Left ventricle myocardium superior (tissue), 1 donor: ENCODE measurements around the gene EDA. TPM values are rescaled to one million over a fixed set of nuclear protein-coding genes. Genes with fewer than 3 reads are reported as not detected.
"Not testable (repeated sequence)": the region's sequence is repeated elsewhere in the genome, so short reads cannot be mapped to it uniquely, and the experiment has no call there.

Experiments
- ATAC-seq: fragments of 200-7000 bp; cut with Tn5 transposase; one replicate; pipeline ENCODE4 v1.9.1; 2020; ENCODE audit warnings: mild to moderate bottlenecking, moderate library complexity
- DNase-seq: peaks from one replicate; pipeline ENCODE4 v3.0.0-alpha.2; 2020
- intact Hi-C: fragments of 100-400 bp; cut with micrococcal nuclease; formaldehyde crosslinking; loops from one replicate; pipeline ENCODE4 v1.11.0; 2022
- total RNA-seq: library from RNA; stranded (reverse); fragmentation: NEBNext Ultra II Directional; extraction: Animal tissue kit (Norgen Biotek cat#: 25700); gene quantifications from one replicate; pipeline ENCODE4 v1.2.1, GENCODE V29; 2021
- donor health status: DM: no; HTN: yes; CAD: no; lungs with severe emphysema.

EDA gene
- total RNA-seq, 1 donor from 2014 or later = 12.8 TPM

DNA sequence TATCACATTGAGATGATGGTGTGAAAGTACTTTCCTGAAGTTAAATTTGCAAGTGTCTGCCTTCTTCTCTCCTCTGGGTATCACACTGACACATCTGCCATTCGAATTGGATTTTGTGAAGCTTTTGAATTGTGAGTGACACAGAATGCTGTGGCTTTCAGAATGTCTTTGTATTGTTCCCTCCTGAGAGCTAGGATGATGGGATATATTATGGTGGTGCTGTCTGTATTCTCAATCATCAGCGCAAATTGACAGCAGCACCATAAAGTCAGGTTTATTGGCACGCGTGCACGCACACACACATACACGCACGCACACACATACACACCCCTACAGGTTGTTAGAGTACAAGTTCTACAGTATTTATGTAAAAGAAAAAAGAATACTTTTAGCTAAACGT lies 290.5 kb downstream of the EDA start:
- intact Hi-C loops = no loop called here
- DNase-seq (no peak), ATAC-seq (no peak)

DNA sequence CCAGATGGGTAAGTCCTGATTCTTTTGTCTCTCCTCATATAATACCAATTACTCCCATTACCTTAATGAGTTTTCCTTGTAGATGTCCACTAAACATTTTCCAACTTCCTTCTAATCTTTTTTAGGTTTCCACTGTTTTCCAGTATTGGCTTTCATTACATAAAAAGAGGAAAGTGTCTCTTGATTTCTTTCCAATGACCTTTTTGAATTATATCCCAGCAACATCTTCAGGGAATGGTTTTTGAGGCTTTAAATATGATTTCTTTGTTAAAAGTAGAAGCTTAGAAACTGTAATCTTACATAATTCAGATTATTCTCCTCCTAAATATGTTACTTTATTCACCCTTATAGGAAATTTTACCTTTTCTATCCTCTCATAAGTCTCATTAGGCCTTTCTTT lies 298.9 kb downstream of the EDA start:
- DNase-seq (no peak), ATAC-seq (no peak)
- intact Hi-C loops = no loop called here

- ATAC-seq (no peak), DNase-seq (no peak)
- intact Hi-C loops = no loop called here
These were observed 303.8 kb downstream of the EDA start for GRCh38 chrX:69919749-69920148.

DNA sequence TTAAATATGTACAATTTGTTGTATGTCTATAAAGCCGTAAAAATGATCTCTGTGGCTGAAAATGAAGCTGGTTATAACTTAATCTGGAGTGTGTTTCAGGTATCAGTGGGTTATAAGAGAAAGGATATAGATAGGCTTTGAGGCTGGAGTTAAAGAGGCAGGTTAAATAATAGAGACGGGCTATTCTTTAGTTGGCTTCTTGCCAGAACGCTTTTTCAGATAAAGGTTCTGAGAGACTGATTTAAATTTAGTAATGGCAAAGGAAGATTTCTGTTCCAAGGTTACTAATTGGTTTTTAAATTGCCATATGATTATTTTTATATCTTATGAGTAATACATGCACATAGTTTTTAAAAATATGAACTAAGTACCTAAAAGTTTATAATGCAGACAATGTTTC lies 316.4 kb downstream of the EDA start:
- DNase-seq (no peak), ATAC-seq (no peak)
- intact Hi-C loops = no loop called here

GRCh38 chrX:69948276-69948797 lies 332.4 kb downstream of the EDA start:
- no peak for ATAC-seq
- no peak for DNase-seq
- intact Hi-C loops = no loop called here

GRCh38 chrX:69951753-69952152 lies 335.8 kb downstream of the EDA start:
- DNase-seq = no peak
- ATAC-seq = no peak
- intact Hi-C loops = no loop called here

DNA sequence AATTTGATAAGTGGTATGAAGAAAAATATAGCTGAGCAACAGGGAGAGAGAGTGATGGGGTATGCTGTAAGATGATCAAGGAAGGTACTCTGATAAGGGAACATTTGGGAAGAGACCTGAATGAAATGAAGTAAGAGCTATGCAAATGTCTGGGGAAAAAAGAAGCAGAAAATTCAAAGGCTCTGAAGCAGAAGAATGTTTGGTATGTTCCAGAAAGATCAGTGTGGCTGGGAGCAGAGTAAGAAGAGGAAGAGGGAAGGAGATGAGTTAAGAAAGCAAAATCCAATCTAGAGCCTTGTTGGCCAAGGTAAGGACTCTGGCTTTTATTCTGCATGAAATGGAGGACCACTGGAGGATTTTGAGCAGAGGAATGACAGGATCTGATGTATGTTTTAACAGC lies 343.8 kb downstream of the EDA start:
- DNase-seq (no peak), ATAC-seq (no peak)
- intact Hi-C loops = no loop called here

DNA sequence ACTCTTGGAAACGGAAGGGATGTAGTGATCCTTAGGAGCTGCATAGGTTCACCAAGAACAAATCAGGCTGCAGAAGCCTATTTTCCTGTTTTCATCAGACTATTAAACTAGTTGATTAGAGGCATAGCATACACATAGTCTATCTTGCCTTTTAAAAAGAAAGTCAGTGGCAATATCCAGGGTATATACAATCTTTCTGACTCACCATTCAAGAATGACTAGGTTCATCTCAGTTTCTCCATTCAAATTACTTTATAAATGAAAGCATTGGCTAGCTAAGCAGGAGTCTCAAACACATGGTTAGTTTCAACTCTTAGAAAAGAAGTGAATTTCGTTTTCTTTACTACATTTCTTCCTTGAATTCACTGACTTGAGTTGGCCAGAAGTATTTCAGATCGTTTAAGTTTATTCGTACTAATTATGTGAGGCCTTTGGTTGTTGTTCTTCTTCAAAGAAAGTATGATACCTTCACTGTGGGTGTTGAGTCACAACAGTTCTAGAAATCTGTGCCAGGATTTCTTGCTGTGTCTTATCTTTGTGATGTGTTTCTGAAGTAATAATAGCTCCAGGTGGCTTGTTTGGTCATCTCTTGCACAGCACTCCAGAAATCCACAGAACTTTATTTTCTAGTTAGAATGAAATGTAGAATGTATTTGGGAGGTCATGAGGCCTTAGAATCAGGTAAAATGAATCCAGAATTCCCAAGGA lies 345.6 kb downstream of the EDA start:
- no peak for DNase-seq
- intact Hi-C loops = no loop called here
- ATAC-seq = no peak

DNA sequence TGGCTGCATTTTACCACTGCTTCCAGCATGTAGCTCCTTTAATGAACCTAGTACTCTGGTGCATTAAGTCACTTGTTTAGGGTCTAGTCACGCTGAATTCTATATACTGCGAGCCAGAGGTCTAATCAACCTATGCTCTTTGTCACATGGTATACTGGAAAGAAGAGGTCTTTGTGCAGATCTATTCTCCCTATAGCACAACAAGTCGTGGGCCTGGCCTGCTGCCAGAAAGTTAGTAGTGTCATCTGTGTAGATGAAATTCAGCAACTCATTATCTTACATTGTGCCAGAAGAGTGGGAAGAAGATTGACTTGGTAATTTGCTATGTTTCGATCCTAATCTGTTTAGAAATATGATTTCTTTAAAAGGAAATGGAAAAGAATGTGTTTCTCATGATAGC lies 353.0 kb downstream of the EDA start:
- peak; percentile 35 for DNase-seq
- ATAC-seq = no peak
- intact Hi-C loops = no loop called here

DNA sequence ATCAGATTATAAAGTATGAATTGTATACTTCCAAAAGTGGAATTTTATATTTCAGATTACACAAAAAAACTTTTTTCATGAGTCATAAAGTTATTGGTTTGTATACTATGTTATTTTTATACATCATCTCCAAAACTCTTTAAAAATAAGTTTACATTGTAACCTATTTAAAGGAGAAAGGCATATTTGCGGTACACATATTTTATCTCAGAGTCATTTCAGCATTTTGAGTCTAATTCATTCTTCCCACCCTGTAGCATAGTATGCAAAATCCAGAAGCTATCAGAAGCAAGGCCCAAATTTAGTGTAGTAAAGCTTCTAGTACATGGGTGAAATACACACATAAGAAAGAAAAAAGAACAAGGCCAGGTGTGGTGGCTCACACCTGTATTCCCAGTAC lies 353.5 kb downstream of the EDA start:
- ATAC-seq (no peak), DNase-seq (no peak)
- intact Hi-C loops = no loop called here

- ATAC-seq (peak; percentile 59), DNase-seq (no peak)
- intact Hi-C loops = no loop called here
These were observed 371.8 kb downstream of the EDA start for GRCh38 chrX:69987691-69988090.

DNA sequence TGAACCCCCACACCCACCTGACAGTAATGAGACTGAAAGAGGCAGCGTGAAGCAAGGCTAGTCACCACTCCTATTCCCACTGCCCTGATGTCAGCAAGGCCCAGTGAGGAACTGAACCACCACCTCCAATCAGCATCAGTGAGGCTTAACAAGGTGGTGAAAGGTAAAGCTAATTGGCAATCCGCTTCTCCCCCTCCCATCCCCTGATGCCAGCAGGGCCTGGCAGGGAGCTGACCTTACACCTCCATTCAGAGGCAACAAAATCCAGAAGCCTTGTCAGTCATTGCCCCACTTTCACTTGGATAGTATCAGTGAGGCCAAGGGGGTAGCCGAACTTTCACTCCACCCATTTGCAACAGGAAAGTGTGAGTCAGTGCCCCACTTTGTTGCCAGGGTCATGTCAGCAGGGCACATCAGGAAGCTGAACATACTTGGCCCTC lies 373.1 kb downstream of the EDA start:
- ATAC-seq = peak; percentile 95
- intact Hi-C loops = no loop called here
- peak; percentile 51 for DNase-seq

DNA sequence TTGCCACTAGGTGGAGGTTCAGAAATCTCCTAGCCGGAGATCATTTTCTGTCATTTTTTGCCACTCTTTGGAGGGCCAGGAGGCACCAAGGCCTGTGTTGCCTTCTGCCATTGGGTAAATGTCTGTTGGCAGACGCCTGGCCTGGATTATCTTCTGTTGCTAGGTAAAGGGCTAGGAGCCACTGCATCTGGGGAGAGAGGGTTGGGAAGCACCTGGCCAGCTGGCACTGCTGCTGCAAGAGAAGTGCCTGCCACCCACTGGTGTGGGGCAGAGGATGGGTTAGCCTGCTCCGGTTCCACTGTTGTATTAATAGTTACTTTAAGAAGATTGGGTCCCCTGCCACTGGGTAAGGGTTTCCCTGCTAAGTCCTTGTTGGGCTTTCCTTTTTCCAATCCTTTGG lies 375.8 kb downstream of the EDA start:
- intact Hi-C loops = no loop called here
- ATAC-seq (peak; percentile 57), DNase-seq (peak; percentile 42)

GRCh38 chrX:69993494-69993893 lies 377.6 kb downstream of the EDA start:
- DNase-seq (no peak), ATAC-seq (no peak)
- intact Hi-C loops = no loop called here

DNA sequence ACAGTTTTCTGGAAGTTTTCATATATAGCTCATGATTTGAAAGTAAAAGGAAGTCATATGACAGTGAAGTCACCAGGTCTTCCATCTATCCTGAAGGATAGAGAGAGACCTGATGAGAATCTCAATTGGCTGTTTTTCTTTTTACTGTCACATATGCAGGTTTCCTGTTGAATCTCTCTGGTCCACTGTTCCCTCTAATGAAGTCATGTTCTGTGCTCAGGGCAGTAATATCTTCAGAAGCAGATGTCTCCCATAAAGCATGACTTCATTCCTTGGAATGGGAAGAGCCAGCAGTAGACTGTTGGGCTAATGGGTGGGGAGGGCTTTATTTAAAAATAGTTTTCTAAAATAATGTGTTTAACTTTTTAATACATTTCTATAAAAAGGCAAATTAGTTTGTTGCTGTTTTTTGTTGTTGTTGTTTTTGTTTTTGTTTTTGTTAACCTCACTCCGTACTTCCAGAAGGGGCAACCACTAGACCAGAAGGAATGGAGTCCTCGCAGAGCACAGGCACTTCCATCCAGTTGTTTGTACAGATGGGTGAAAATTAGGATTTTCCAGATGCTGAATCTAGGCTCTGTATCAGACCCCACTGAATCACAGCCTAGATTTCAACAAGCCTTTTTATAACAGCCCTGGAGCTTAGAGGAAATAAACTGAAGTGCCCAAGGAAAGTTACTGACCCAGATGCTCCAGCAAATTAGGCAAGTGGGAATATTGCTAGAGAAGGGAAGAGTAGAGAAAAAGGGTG lies 379.6 kb downstream of the EDA start:
- intact Hi-C loops = no loop called here
- DNase-seq = no peak
- ATAC-seq = peak; percentile 75

- DNase-seq = no peak
- intact Hi-C loops = no loop called here
- peak; percentile 11 for ATAC-seq
These were observed 380.2 kb downstream of the EDA start for GRCh38 chrX:69996113-69996468.

DNA sequence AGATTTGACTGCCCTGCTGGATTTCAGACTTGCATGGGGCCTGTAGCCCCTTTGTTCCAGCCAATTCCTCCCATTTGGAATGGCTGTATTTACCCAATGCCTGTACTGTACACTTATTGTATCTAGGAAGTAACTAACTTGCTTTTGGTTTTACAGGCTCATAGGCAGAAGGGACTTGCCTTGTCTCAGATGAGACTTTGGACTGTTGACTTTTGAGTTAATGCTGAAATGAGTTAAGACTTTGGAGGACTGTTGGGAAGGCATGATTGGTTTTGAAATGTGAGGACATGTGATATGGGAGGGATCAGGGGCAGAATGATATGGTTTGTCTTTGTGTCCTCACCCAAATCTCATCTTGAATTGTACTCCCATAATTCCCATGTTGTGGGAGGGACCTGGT lies 382.4 kb downstream of the EDA start:
- DNase-seq, intact Hi-C loops: not testable (repeated sequence)

GRCh38 chrX:70001269-70001668 lies 385.4 kb downstream of the EDA start:
- DNase-seq (peak; percentile 75), ATAC-seq (peak; percentile 89)
- intact Hi-C loops = no loop called here

More for the DNA sequence above, 382.4 kb downstream of the EDA start:
- not testable (repeated sequence) for ATAC-seq

DNA sequence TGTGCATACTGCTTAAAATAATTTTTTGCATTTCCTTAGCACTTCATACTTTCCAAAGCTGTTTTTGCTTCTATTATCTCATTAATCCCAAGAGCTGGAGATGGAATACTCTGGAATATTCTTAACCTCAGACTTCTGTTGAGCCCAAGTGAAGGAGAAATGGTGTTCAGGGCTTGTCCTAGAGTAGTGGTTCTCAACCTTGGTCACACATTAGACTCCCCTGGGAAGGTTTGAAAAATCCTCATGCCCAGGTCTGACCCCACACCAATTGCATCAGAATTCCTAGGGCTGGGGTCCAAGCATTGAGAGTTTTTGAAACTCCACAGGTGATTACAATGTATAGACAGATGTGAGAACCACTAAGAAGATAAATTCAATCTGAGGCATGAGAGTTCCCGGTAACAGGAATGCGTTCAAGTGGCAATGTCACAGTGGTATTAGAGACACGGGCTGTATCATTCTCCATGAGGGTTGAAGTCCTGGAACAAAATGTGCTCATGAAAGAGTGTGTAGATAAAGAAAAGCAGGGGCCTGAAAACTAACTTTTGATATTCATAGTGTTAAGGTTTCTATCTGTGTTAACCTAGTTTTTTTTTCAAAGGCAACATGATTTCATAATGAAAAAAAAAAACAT lies 385.9 kb downstream of the EDA start:
- intact Hi-C loops = no loop called here
- ATAC-seq (peak; percentile 90), DNase-seq (no peak)

DNA sequence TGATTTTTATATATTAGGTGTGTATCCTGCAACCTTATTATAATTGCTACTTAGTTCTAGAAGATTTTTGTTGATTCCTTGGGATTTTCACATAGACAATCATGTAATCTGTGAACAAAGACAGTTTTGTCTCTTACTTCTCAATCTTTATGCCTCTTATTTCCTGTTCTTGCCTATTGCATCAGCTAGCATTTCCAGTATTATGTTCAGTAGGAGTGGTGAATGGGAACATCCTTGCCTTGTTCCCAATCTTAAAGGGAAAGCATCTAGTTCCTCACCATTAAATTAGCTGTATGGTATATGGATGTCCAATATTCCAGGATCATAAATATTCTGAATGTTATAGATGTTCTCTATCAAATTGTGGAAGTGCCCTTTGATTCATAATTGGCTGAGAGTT lies 392.0 kb downstream of the EDA start:
- no peak for DNase-seq
- no peak for ATAC-seq
- intact Hi-C loops = no loop called here
